Measurements from ENCODE around the gene CLEC16A. TPM values are rescaled to one million over a fixed set of nuclear protein-coding genes. Genes with fewer than 3 reads are reported as not detected.

The CLEC16A gene
- total and polyA plus RNA-seq, 2 experiments from 2014 or later, result 9.9 to 24.1 TPM

DNA sequence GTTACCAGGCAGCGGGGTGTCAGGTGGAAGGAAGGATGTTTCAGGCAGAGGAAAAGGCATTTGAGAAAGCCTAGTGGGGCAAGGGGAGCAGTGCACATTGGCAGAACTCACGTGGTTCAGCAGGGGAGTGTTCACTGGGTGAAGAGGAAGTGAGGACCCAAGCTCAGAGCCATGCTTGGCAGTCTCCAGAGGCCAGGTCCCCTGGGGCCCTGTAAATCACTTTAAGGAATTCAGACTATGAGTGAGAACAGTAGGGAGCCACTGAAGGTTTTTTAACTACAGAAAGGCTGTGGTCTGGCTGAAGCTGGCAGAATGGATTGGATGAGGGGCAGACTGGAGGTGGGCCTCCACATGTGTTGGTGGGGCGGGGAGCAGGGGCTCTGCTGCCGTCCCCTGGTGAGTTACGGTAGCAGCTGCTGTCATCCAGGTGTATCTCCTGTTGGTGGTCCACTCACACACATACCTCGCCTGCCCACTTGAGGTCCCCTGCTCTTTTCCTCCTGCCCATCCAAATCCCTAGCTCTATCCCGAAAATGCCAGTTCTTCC, 5.1 kb downstream of the CLEC16A start:
- Mint-ChIP-seq H3K27me3 (ENCODE audit: insufficient read depth, low read depth, poor library complexity) (peaks cover 2% of the 10 kb centered on the region), H3K4me1 (peaks cover 57% of the 10 kb centered on the region), H3K36me3 (ENCODE audit: low read depth) (no peaks in the 10 kb centered on the region), H3K27ac (peak overlapping the region; percentile 63), H3K9me3 (no peaks in the 10 kb centered on the region), H3K4me3 (peak overlapping the region; percentile 19; the same call in 1 of the 3 replicates)
- H3K36me3 ChIP-seq (ENCODE audit: insufficient read depth), result no peaks in the 10 kb centered on the region
- peaks cover 64% of the 10 kb centered on the region for H3K79me2 ChIP-seq (replicated peaks; ENCODE audit: insufficient read depth)
- no peak overlapping the region for H2AFZ ChIP-seq
- DNase-seq (ENCODE audit: low spot score), result peak; percentile 86
- H3K27me3 ChIP-seq (ENCODE audit: insufficient read depth), result no peaks in the 10 kb centered on the region
- H3K4me1 ChIP-seq (ENCODE audit: insufficient read depth), result peaks cover 53% of the 10 kb centered on the region
- peak overlapping the region; percentile 52 for H3K4me2 ChIP-seq
- TF ChIP-seq, protein P1, sequence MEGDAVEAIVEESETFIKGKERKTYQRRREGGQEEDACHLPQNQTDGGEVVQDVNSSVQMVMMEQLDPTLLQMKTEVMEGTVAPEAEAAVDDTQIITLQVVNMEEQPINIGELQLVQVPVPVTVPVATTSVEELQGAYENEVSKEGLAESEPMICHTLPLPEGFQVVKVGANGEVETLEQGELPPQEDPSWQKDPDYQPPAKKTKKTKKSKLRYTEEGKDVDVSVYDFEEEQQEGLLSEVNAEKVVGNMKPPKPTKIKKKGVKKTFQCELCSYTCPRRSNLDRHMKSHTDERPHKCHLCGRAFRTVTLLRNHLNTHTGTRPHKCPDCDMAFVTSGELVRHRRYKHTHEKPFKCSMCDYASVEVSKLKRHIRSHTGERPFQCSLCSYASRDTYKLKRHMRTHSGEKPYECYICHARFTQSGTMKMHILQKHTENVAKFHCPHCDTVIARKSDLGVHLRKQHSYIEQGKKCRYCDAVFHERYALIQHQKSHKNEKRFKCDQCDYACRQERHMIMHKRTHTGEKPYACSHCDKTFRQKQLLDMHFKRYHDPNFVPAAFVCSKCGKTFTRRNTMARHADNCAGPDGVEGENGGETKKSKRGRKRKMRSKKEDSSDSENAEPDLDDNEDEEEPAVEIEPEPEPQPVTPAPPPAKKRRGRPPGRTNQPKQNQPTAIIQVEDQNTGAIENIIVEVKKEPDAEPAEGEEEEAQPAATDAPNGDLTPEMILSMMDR (conservative IDR thresholded peaks at IDR 0.05; ENCODE audit: low read depth in 2 of 2), result peak in 1 of 2 experiments; percentile 36; a peak in 3 of 4 replicates
- no peak for TF ChIP-seq POLR2AphosphoS5 (IDR thresholded peaks at IDR 0.05; ENCODE audit: low read depth)
- no peaks in the 10 kb centered on the region for H3K9me2 ChIP-seq (ENCODE audit: insufficient read depth)
- no peak overlapping the region for H3K4me3 ChIP-seq
- H4K20me1 ChIP-seq (replicated peaks; ENCODE audit: insufficient read depth), result 0 out of 2 replicates have a peak, but pooled peaks cover 7% of the 10 kb centered on the region
- peaks cover 12% of the 10 kb centered on the region; the same call in 1 of the 2 replicates for H3F3A ChIP-seq (replicated peaks; ENCODE audit: low read depth)
- H3K27ac ChIP-seq (ENCODE audit: low read depth), result peak overlapping the region; percentile 40
- ATAC-seq, result peak; percentile 74

DNA sequence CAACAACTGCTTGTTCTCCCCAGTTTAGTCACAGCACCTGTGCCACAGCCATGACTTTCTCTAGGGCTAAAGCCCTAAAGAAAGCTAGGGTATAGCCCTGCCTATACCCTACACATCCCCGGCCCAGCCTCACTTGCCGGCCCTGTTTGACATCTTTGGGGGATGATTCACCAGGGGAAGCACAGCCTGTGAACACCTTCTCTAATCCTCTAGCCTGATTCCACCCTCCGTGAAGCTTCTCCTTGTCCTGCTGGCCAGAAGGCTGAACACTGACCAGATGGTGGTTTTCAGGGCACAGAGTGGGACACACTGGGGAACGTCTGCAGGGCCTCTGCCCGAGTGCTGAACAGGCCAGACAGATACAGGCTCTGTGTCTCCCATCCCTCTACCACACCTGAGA, 6.0 kb downstream of the CLEC16A start:
- Histone ChIP-seq H2AFZ (no peak overlapping the region), H3K4me1 (ENCODE audit: insufficient read depth) (peaks cover 48% of the 10 kb centered on the region), H3K4me3 (no peak overlapping the region), H3K36me3 (ENCODE audit: insufficient read depth) (no peaks in the 10 kb centered on the region), H3K9me2 (ENCODE audit: insufficient read depth) (no peaks in the 10 kb centered on the region), H3K27me3 (ENCODE audit: insufficient read depth) (no peaks in the 10 kb centered on the region), H3K79me2 (replicated peaks; ENCODE audit: insufficient read depth) (peaks cover 66% of the 10 kb centered on the region), H4K20me1 (replicated peaks; ENCODE audit: insufficient read depth) (0 out of 2 replicates have a peak, but pooled peaks cover 4% of the 10 kb centered on the region), H3K4me2 (peak overlapping the region; percentile 46; the same call in 1 of the 2 replicates), H3F3A (replicated peaks; ENCODE audit: low read depth) (peaks cover 8% of the 10 kb centered on the region; the same call in 1 of the 2 replicates), H3K27ac (ENCODE audit: low read depth) (peak overlapping the region; percentile 39; the same call in 1 of the 2 replicates)
- H3K4me3 Mint-ChIP-seq, result no peak overlapping the region
- DNase-seq (ENCODE audit: low spot score) (no peak), ATAC-seq (no peak)
- peaks cover 2% of the 10 kb centered on the region for H3K27me3 Mint-ChIP-seq (ENCODE audit: insufficient read depth, low read depth, poor library complexity)
- H3K27ac Mint-ChIP-seq, result no peak overlapping the region
- peaks cover 51% of the 10 kb centered on the region for H3K4me1 Mint-ChIP-seq
- no peaks in the 10 kb centered on the region for H3K9me3 Mint-ChIP-seq
- H3K36me3 Mint-ChIP-seq (ENCODE audit: low read depth), result no peaks in the 10 kb centered on the region
- TF ChIP-seq EZH2phosphoT487 (IDR thresholded peaks at IDR 0.05; ENCODE audit: unreplicated experiment) (no peak), ZNF114 (CRISPR knock-in tag; IDR thresholded peaks at IDR 0.05) (no peak), EZH2 (IDR thresholded peaks at IDR 0.05; ENCODE audit: low read depth, unreplicated experiment) (no peak), ZNF331 (CRISPR knock-in tag; IDR thresholded peaks at IDR 0.05; ENCODE audit: low read depth) (no peak), STAT1 (IDR thresholded peaks at IDR 0.05; ENCODE audit: unreplicated experiment) (no peak), CREB1 (CRISPR knock-in tag; IDR thresholded peaks at IDR 0.05; ENCODE audit: low read depth) (no peak), JUNB (IDR thresholded peaks at IDR 0.05; ENCODE audit: unreplicated experiment) (no peak), POLR2AphosphoS5 (IDR thresholded peaks at IDR 0.05; ENCODE audit: low read depth) (no peak)
- TF ChIP-seq, protein P1 (conservative IDR thresholded peaks at IDR 0.05; ENCODE audit: low read depth in 2 of 2), result no peak
- TF ChIP-seq, protein P2, sequence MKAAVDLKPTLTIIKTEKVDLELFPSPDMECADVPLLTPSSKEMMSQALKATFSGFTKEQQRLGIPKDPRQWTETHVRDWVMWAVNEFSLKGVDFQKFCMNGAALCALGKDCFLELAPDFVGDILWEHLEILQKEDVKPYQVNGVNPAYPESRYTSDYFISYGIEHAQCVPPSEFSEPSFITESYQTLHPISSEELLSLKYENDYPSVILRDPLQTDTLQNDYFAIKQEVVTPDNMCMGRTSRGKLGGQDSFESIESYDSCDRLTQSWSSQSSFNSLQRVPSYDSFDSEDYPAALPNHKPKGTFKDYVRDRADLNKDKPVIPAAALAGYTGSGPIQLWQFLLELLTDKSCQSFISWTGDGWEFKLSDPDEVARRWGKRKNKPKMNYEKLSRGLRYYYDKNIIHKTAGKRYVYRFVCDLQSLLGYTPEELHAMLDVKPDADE (IDR thresholded peaks at IDR 0.05), result no peak
- TF ChIP-seq, protein P3, sequence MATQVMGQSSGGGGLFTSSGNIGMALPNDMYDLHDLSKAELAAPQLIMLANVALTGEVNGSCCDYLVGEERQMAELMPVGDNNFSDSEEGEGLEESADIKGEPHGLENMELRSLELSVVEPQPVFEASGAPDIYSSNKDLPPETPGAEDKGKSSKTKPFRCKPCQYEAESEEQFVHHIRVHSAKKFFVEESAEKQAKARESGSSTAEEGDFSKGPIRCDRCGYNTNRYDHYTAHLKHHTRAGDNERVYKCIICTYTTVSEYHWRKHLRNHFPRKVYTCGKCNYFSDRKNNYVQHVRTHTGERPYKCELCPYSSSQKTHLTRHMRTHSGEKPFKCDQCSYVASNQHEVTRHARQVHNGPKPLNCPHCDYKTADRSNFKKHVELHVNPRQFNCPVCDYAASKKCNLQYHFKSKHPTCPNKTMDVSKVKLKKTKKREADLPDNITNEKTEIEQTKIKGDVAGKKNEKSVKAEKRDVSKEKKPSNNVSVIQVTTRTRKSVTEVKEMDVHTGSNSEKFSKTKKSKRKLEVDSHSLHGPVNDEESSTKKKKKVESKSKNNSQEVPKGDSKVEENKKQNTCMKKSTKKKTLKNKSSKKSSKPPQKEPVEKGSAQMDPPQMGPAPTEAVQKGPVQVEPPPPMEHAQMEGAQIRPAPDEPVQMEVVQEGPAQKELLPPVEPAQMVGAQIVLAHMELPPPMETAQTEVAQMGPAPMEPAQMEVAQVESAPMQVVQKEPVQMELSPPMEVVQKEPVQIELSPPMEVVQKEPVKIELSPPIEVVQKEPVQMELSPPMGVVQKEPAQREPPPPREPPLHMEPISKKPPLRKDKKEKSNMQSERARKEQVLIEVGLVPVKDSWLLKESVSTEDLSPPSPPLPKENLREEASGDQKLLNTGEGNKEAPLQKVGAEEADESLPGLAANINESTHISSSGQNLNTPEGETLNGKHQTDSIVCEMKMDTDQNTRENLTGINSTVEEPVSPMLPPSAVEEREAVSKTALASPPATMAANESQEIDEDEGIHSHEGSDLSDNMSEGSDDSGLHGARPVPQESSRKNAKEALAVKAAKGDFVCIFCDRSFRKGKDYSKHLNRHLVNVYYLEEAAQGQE (IDR thresholded peaks at IDR 0.05; ENCODE audit: unreplicated experiment), result no peak

All from GM23338 (cell line).